GM08714 (cell line): Measurements from ENCODE around the gene HEXB.

ENCODE experiments used
- H3K4me3 ChIP-seq: fragments of 200-500 bp; sonication (Bioruptor generic); 2 replicates; pipeline ENCODE4 v1.5.1; 2014; ENCODE audit warnings: mild to moderate bottlenecking, low read length, inconsistent platforms
- ZNF274 ChIP-seq: IDR thresholded peaks from 2 replicates; pipeline ENCODE4 v1.6.1; 2012; ENCODE audit warnings: mild to moderate bottlenecking, low read depth, low read length

Gene HEXB

GRCh38 chr5:74648835-74649293, 36.2 kb upstream of the HEXB start:
- TF ChIP-seq ZNF274: no peak
- H3K4me3 ChIP-seq: no peak overlapping the region

- TF ChIP-seq ZNF274: no peak
- H3K4me3 ChIP-seq: no peak overlapping the region
Measured at GRCh38 chr5:74649421-74649973, 35.5 kb upstream of the HEXB start.

- TF ChIP-seq ZNF274: no peak
- H3K4me3 ChIP-seq: no peak overlapping the region
Measured at GRCh38 chr5:74651710-74652109, 33.3 kb upstream of the HEXB start.

GRCh38 chr5:74652576-74652975, 32.5 kb upstream of the HEXB start:
- TF ChIP-seq ZNF274: no peak
- H3K4me3 ChIP-seq: no peak overlapping the region

- TF ChIP-seq ZNF274: no peak
- no peak overlapping the region for H3K4me3 ChIP-seq
Measured at GRCh38 chr5:74653991-74654390, 31.0 kb upstream of the HEXB start.

- TF ChIP-seq ZNF274: no peak
- H3K4me3 ChIP-seq: no peak overlapping the region
Measured at GRCh38 chr5:74655206-74655605, 29.8 kb upstream of the HEXB start.

GRCh38 chr5:74655716-74656115, 29.3 kb upstream of the HEXB start:
- no peak overlapping the region for H3K4me3 ChIP-seq
- no peak for TF ChIP-seq ZNF274

- TF ChIP-seq ZNF274: no peak
- H3K4me3 ChIP-seq: no peak overlapping the region
Measured at GRCh38 chr5:74657165-74657564, 27.9 kb upstream of the HEXB start.

- no peak overlapping the region for H3K4me3 ChIP-seq
- no peak for TF ChIP-seq ZNF274
Measured at GRCh38 chr5:74659172-74659571, 25.9 kb upstream of the HEXB start.

- H3K4me3 ChIP-seq: no peak overlapping the region
- no peak for TF ChIP-seq ZNF274
Measured at GRCh38 chr5:74660140-74660539, 24.9 kb upstream of the HEXB start.

GRCh38 chr5:74660873-74661272, 24.2 kb upstream of the HEXB start:
- no peak for TF ChIP-seq ZNF274
- no peak overlapping the region for H3K4me3 ChIP-seq

- TF ChIP-seq ZNF274: no peak
- no peak overlapping the region for H3K4me3 ChIP-seq
Measured at GRCh38 chr5:74664551-74664950, 20.5 kb upstream of the HEXB start.

GRCh38 chr5:74665273-74665672, 19.8 kb upstream of the HEXB start:
- no peak for TF ChIP-seq ZNF274
- no peak overlapping the region for H3K4me3 ChIP-seq

- H3K4me3 ChIP-seq: no peak overlapping the region
- no peak for TF ChIP-seq ZNF274
Measured at GRCh38 chr5:74665816-74666215, 19.2 kb upstream of the HEXB start.

GRCh38 chr5:74667396-74667795, 17.6 kb upstream of the HEXB start:
- no peak overlapping the region for H3K4me3 ChIP-seq
- no peak for TF ChIP-seq ZNF274

- TF ChIP-seq ZNF274: no peak
- H3K4me3 ChIP-seq: no peak overlapping the region
Measured at GRCh38 chr5:74669821-74670220, 15.2 kb upstream of the HEXB start.
